Liver (tissue), 3 donors: Measurements from ENCODE around the gene ELF1.

ENCODE experiments used
- EGR1 ChIP-seq, 2 donors: IDR thresholded peaks; 2 replicates each; pipeline ENCODE4 v1.6.1; 2016 to 2018; ENCODE audit warnings: antibody characterized with exemption in 2 of 2, low read depth in 2 of 2
- FOXA1 ChIP-seq: IDR thresholded peaks from 2 replicates; pipeline ENCODE4 v1.6.1; 2016; ENCODE audit warnings: antibody characterized with exemption
- GABPA ChIP-seq, 2 donors: IDR thresholded peaks in 1 of 2; conservative IDR thresholded peaks in 1 of 2; 2 replicates each; pipeline ENCODE4 v1.6.1; 2016; ENCODE audit warnings: antibody characterized with exemption in 2 of 2, mild to moderate bottlenecking in 1 of 2, moderate library complexity in 1 of 2
- HNF4A ChIP-seq, 2 donors: conservative IDR thresholded peaks; 2 replicates each; pipeline ENCODE4 v1.6.1; 2016; ENCODE audit warnings: antibody characterized with exemption in 2 of 2, mild to moderate bottlenecking in 2 of 2
- JUND ChIP-seq, 2 donors: IDR thresholded peaks; 2 replicates each; pipeline ENCODE4 v1.6.1; 2016; ENCODE audit warnings: antibody characterized with exemption in 2 of 2
- REST ChIP-seq: IDR thresholded peaks from 2 replicates; pipeline ENCODE4 v1.6.1; 2016; ENCODE audit warnings: antibody characterized with exemption, mild to moderate bottlenecking
- SP1 ChIP-seq: IDR thresholded peaks from 2 replicates; pipeline ENCODE4 v1.6.1; 2018; ENCODE audit warnings: antibody characterized with exemption, mild to moderate bottlenecking
- TAF1 ChIP-seq: conservative IDR thresholded peaks from 2 replicates; pipeline ENCODE4 v1.6.1; 2016; ENCODE audit warnings: antibody characterized with exemption, mild to moderate bottlenecking
- YY1 ChIP-seq: IDR thresholded peaks from 2 replicates; pipeline ENCODE4 v1.6.1; 2016; ENCODE audit warnings: antibody characterized with exemption, mild to moderate bottlenecking
- ZBTB33 ChIP-seq: IDR thresholded peaks from 2 replicates; pipeline ENCODE4 v1.6.1; 2016; ENCODE audit warnings: antibody characterized with exemption
- TF ChIP-seq, protein P1 (sequence below): IDR thresholded peaks from 2 replicates; pipeline ENCODE4 v1.6.1; 2016; ENCODE audit warnings: antibody characterized with exemption
- TF ChIP-seq, protein P2 (sequence below): fragments of 150-350 bp; IDR thresholded peaks from 2 replicates; pipeline ENCODE4 v1.5.1; 2017; ENCODE audit warnings: improper control_type of control experiment, low read depth, low read length; ENCODE audit not compliant: missing input control
- TF ChIP-seq, protein P3 (sequence below): IDR thresholded peaks from 2 replicates; pipeline ENCODE4 v1.6.1; 2016; ENCODE audit warnings: antibody characterized with exemption
- donor health status: healthy.
- donor health status: healthy.

GRCh38 chr13:40984668-40985366 lies 34.3 kb downstream of the ELF1 start:
- TF ChIP-seq, protein P1, sequence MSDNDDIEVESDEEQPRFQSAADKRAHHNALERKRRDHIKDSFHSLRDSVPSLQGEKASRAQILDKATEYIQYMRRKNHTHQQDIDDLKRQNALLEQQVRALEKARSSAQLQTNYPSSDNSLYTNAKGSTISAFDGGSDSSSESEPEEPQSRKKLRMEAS = peak; percentile 29
- TF ChIP-seq, protein P2, sequence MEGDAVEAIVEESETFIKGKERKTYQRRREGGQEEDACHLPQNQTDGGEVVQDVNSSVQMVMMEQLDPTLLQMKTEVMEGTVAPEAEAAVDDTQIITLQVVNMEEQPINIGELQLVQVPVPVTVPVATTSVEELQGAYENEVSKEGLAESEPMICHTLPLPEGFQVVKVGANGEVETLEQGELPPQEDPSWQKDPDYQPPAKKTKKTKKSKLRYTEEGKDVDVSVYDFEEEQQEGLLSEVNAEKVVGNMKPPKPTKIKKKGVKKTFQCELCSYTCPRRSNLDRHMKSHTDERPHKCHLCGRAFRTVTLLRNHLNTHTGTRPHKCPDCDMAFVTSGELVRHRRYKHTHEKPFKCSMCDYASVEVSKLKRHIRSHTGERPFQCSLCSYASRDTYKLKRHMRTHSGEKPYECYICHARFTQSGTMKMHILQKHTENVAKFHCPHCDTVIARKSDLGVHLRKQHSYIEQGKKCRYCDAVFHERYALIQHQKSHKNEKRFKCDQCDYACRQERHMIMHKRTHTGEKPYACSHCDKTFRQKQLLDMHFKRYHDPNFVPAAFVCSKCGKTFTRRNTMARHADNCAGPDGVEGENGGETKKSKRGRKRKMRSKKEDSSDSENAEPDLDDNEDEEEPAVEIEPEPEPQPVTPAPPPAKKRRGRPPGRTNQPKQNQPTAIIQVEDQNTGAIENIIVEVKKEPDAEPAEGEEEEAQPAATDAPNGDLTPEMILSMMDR = no peak
- no peak for TF ChIP-seq JUND (IDR thresholded peaks at IDR 0.05)
- peak in 1 of 2 donors; percentile 12 for TF ChIP-seq HNF4A (conservative IDR thresholded peaks at IDR 0.05)
- TF ChIP-seq GABPA (IDR thresholded peaks at IDR 0.05 in 1 of 2, conservative IDR thresholded peaks at IDR 0.05 in 1 of 2) = no peak
- no peak for TF ChIP-seq FOXA1
- peak; percentile 18 for TF ChIP-seq REST
- TF ChIP-seq SP1 = no peak
- TF ChIP-seq ZBTB33 = no peak
- no peak for TF ChIP-seq EGR1 (IDR thresholded peaks at IDR 0.05; ENCODE audit: low read depth in 2 of 2)
- TF ChIP-seq, protein P3, sequence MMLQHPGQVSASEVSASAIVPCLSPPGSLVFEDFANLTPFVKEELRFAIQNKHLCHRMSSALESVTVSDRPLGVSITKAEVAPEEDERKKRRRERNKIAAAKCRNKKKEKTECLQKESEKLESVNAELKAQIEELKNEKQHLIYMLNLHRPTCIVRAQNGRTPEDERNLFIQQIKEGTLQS = no peak
- TF ChIP-seq TAF1 = no peak
- peak; percentile 47 for TF ChIP-seq YY1
